Right renal pelvis (tissue), 4 donors: ENCODE measurements around the gene CEP76. TPM values are rescaled to one million over a fixed set of nuclear protein-coding genes. Genes with fewer than 3 reads are reported as not detected.

Experiments
- DNase-seq, 4 donors: peaks; one replicate each; pipeline ENCODE4 v3.0.0-alpha.2; 2013; ENCODE audit warnings: low read depth in 4 of 4, low spot score in 3 of 4, missing footprints in 1 of 4
- polyA plus RNA-seq, 4 donors: library from polyadenylated mRNA; unstranded; fragments of 120-200 nt; gene quantifications; one replicate each; pipeline ENCODE4 v1.2.1, GENCODE V29; 2013; ENCODE audit not compliant: insufficient read length in 4 of 4

CEP76 gene
- polyA plus RNA-seq, 4 donors: 9.3 to 11.4 (median 10.0) TPM

GRCh38 chr18:12711446-12711845, 8.9 kb upstream of the CEP76 start:
- DNase-seq: no peak

DNA sequence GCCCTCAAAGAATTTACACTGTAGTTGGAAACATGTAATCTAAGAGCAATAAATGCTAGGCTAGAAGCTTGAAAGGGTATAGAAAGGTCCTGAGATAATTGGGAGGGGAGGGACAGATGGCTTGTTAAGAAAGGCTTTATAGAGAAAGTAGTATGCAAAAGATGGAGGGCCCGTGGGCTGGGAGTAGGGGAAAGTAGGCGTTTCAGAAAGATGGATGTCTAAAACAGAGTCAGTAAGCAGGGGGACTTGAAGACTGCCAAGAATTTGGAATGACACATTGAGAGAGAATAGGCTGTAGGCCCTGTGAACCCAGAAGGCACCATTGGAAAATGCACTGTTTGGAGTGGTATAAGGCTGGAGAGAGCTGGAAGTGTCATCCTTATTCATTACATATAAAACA, 1.1 kb upstream of the CEP76 start:
- no peak for DNase-seq

DNA sequence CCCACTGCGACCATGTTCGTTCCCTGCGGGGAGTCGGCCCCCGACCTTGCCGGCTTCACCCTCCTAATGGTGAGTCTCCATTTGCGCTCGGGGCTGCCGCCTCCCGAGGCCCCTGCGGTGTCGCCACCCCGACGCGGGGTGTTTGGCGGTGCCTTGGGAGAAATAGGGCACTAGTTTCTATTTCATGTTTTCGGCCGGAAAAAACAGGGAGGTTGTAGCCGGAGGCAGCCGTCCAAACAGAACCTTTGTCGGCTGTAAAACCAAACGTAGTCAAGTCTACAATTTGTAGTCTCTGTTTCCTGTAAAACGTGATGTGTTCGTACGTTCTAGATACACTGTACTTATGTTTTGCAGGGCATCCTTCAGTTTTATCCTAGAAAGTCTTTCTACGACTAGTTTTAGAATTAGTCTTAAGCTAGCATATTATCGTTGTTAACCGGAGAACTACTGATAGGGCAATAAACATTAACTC, 609 bp upstream of the CEP76 start:
- DNase-seq: no peak

GRCh38 chr18:12701161-12701560, 1.4 kb downstream of the CEP76 start:
- no peak for DNase-seq

GRCh38 chr18:12699747-12700146, 2.8 kb downstream of the CEP76 start:
- DNase-seq: no peak

DNA sequence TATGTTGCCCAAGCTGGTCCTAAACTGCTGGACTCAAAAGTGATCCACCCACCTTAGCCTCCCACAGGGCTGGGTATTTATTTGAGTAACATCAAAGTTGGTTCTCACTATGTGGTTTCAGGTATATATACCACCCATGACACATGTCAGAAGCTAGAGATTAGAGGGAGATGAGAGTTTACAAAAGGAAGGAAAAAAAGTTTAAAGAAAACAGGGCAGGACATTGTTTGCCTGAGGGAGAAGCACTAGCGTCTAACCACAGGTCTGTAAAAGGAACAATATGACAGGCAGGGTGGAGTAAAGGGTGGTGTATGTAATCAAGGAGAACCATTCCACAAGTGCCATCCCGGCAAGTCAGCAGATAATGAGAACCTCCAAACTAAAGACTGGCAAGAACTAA, 8.5 kb downstream of the CEP76 start:
- DNase-seq: no peak

GRCh38 chr18:12692206-12692605, 10.3 kb downstream of the CEP76 start:
- DNase-seq: no peak

- no peak for DNase-seq
Observed at GRCh38 chr18:12689256-12689850, 13.2 kb downstream of the CEP76 start.

GRCh38 chr18:12686100-12686499, 16.4 kb downstream of the CEP76 start:
- DNase-seq: no peak

GRCh38 chr18:12679183-12679786, 23.2 kb downstream of the CEP76 start:
- DNase-seq: peak in 1 of 4 donors; percentile 6

DNA sequence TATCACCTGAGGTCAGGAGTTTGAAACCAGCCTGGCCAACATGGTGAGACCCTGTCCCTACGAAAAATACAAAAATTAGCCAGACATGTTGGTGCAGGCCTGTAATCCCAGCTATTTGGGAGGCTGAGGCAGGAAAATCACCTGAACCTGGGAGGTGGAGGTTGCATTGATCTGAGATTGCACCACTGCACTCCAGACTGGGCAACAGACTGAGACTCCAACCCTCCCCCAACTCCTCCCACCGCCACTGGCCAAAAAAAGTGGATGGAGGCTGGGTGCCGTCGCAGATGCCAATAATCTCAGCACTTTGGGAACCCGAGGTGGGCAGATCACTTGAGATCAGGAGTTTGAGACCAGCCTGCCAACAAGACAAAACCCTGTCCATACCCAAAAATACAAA, 34.5 kb downstream of the CEP76 start:
- no peak for DNase-seq

- DNase-seq: peak in 3 of 4 donors; percentile 48 to 58 (median 54)
Observed at GRCh38 chr18:12659904-12660605, 42.5 kb downstream of the CEP76 start.

DNA sequence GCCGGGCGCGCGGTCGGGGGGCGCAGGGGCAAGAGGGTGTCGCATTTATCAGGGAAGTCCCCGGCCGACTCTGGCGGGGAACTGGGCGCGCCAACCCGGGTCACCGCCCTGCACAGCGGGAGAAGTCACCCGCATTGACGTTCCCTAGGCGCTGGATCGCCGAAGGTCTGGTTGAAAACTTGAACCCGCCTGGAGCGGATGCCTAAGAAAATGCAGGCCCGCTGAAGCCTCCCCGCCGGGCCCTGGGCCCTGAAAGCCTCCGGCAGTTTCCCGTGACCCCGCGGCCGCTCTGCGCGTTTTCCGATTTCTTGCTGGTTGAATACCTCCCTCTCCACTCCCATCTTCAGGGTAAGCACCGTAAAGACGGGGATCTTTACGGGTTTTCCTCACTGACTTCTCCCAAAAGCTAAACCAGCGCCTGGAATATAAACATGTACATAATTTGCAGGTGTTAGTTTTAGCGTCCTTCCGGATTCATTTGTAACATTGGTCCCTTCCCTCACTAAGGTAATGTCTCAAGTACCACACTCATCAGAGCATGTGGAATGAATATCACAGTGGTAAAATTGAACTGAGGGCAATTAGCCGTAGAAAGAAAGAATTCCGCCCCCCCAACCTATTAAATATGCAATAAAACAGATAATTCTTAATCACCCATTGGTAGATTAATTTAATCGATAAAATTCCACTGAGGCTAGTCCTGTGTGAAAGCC, 43.9 kb downstream of the CEP76 start:
- DNase-seq: peak in 1 of 4 donors; percentile 10

- peak in 2 of 4 donors; percentile 33 to 42 for DNase-seq
Observed at GRCh38 chr18:12657684-12658425, 44.7 kb downstream of the CEP76 start, which contains the start of gene SPIRE1. Gene SPIRE1, minus strand, starts transcription at chr18:12658107. Its CDS starts 241 bp downstream, at chr18:12657866.

GRCh38 chr18:12656938-12657683, 45.4 kb downstream of the CEP76 start:
- peak in 2 of 4 donors; percentile 18 to 51 for DNase-seq

GRCh38 chr18:12656605-12656937, 46.0 kb downstream of the CEP76 start:
- DNase-seq: no peak

GRCh38 chr18:12654971-12655370, 47.6 kb downstream of the CEP76 start:
- no peak for DNase-seq

- no peak for DNase-seq
Observed at GRCh38 chr18:12652861-12653401, 49.6 kb downstream of the CEP76 start.

DNA sequence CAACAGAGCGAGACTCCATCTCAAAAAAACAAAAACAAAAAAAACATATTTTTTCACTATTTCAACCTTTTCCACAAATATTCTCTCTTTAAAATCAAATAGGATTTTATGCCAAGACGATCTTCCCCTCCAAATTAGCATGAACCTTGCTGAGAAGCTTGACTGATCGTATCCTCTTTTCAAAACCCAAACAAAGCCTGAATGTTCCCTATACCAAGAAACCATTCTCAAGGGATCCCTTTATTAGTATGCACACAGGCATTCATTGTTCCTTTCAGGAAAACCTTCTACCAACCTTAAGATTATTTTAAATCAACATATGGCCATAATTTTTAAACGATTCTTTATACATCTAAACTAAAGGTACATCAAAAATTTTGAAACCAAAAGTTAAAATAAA, 50.9 kb downstream of the CEP76 start:
- no peak for DNase-seq

GRCh38 chr18:12647773-12648172, 54.8 kb downstream of the CEP76 start:
- DNase-seq: no peak
